K562 (cell line): Measurements from ENCODE around the gene COPA. TPM values are rescaled to one million over a fixed set of nuclear protein-coding genes. Genes with fewer than 3 reads are reported as not detected.

Experiments used
- ARID1B ChIP-seq: fragments of 450-650 bp; IDR thresholded peaks from 2 replicates; pipeline ENCODE4 v1.6.1; 2016; ENCODE audit warnings: antibody characterized with exemption, mild to moderate bottlenecking, inconsistent platforms
- ATF3 ChIP-seq, 2 experiments: fragments of 450-650 bp in 1 of 2; sonication (generic) in 1 of 2; formaldehyde crosslinking in 1 of 2; IDR thresholded peaks in 1 of 2; conservative IDR thresholded peaks in 1 of 2; 2 replicates each; pipeline versions ENCODE4 v1.6.1 to v1.8.1; 2016 to 2023; ENCODE audit warnings: mild to moderate bottlenecking in 2 of 2, moderate library complexity in 2 of 2, inconsistent platforms in 1 of 2, missing genetic modification reagents in 1 of 2
- C11orf30 ChIP-seq: fragments of 450-650 bp; IDR thresholded peaks from 2 replicates; pipeline ENCODE4 v1.6.1; 2016; ENCODE audit warnings: low read depth, mild to moderate bottlenecking
- GATAD2A ChIP-seq: fragments of 450-650 bp; IDR thresholded peaks from 2 replicates; pipeline ENCODE4 v1.6.1; 2017
- HINFP ChIP-seq: fragments of 450-650 bp; conservative IDR thresholded peaks from 2 replicates; pipeline ENCODE4 v1.6.1; 2016; ENCODE audit warnings: missing genetic modification characterization, low read depth, mild to moderate bottlenecking, control low read depth, missing compliant biosample characterization
- KDM1A ChIP-seq, 2 experiments: fragments of 450-650 bp; IDR thresholded peaks; 2 replicates each; pipeline ENCODE4 v1.6.1; 2016; ENCODE audit warnings: mild to moderate bottlenecking in 2 of 2
- SMAD4 ChIP-seq: fragments of 250-450 bp; sonication (Bioruptor Pico); conservative IDR thresholded peaks from 2 replicates; pipeline ENCODE4 v1.8.0; 2021; ENCODE audit warnings: inconsistent platforms, mild to moderate bottlenecking, moderate library complexity
- ZKSCAN1 ChIP-seq: fragments of 150-350 bp; IDR thresholded peaks from 2 replicates; pipeline ENCODE4 v1.6.1; 2016; ENCODE audit warnings: low read depth, low read length
- ZNF318 ChIP-seq, 2 experiments: fragments of 450-650 bp; IDR thresholded peaks; 2 replicates each; pipeline ENCODE4 v1.6.1; 2016; ENCODE audit warnings: mild to moderate bottlenecking in 2 of 2, borderline replicate concordance in 1 of 2, low read depth in 1 of 2, moderate library complexity in 1 of 2
- ZNF592 ChIP-seq: fragments of 450-650 bp; IDR thresholded peaks from 2 replicates; pipeline ENCODE4 v1.6.1; 2017; ENCODE audit warnings: antibody characterized with exemption, mild to moderate bottlenecking
- ZNF75A ChIP-seq: fragments of 450-650 bp; formaldehyde crosslinking; IDR thresholded peaks from 2 replicates; pipeline ENCODE4 v1.4.0; 2020; ENCODE audit warnings: mild to moderate bottlenecking
- polyA plus RNA-seq, 8 experiments: library from polyadenylated mRNA; depleted of rRNA in 4 of 8; stranded (reverse) in 5 of 8; unstranded in 3 of 8; fragments of >200 nt; fragmentation: Nextera tagmentation in 2 of 8; fragmentation: Illumina TruSeq in 1 of 8; extraction: Ambion mirVana in 2 of 8; extraction: Trizol in 1 of 8; gene quantifications; 2 replicates each; pipeline versions ENCODE4 v1.2.1 to v1.2.3, GENCODE V29; 2011 to 2014; ENCODE audit warnings: inconsistent platforms in 1 of 8, missing spikeins in 1 of 8
- total RNA-seq, 7 experiments: library from RNA; depleted of rRNA in 6 of 7; stranded (reverse); fragments of >200 nt in 6 of 7; fragmentation: Illumina TruSeq in 2 of 7; extraction: Trizol in 2 of 7; gene quantifications; 2 replicates each; pipeline versions ENCODE4 v1.2.1 to v1.2.3, GENCODE V29; 2011 to 2021; ENCODE audit warnings: low replicate concordance in 1 of 7

The COPA gene
- total and polyA plus RNA-seq, 9 of the 15 experiments (the other 6 are each of a cell fraction or from before 2014, with no cell fraction given) = 49.8 to 222 (median 110) TPM

GRCh38 chr1:160261556-160261892, 81.5 kb downstream of the COPA start (continued):
- TF ChIP-seq ZNF318 (IDR thresholded peaks at IDR 0.05; ENCODE audit: borderline replicate concordance in 1 of 2, low read depth in 1 of 2) = 0 out of 4 replicates have a peak, but pooled peaks of 1 of the 2 experiments have one; percentile 66
- TF ChIP-seq ARID1B = no peak; the same call in 1 of the 2 replicates
- no peak for TF ChIP-seq ZKSCAN1
- TF ChIP-seq GATAD2A = peak; percentile 33; the same call in 1 of the 2 replicates
- TF ChIP-seq ZNF75A = no peak
- peak; percentile 71; the same call in 1 of the 2 replicates for TF ChIP-seq ATF3 (IDR thresholded peaks at IDR 0.05)
- 0 out of 2 replicates have a peak, but pooled peaks have one; percentile 24 for TF ChIP-seq ATF3 (CRISPR knock-in tag; conservative IDR thresholded peaks at IDR 0.05)
- no peak for TF ChIP-seq SMAD4 (CRISPR knock-in tag)
- TF ChIP-seq C11orf30 = no peak
- peak; percentile 43 to 72; a peak in 3 of 4 replicates for TF ChIP-seq KDM1A (IDR thresholded peaks at IDR 0.05)
- TF ChIP-seq HINFP (tag) = no peak
- peak; percentile 55; the same call in 1 of the 2 replicates for TF ChIP-seq ZNF592
